HepG2 (cell line): ENCODE results near the gene ACP5. TPM values are rescaled to one million over a fixed set of nuclear protein-coding genes. Genes with fewer than 3 reads are reported as not detected.
A peak's percentile ranks its signal among the peaks of the same experiment; 100 is the strongest.

Source experiments
- ATAC-seq: fragments of 200-7000 bp; cut with Tn5 transposase; 3 replicates; pipeline ENCODE4 v1.9.1; 2020; ENCODE audit warnings: mild to moderate bottlenecking, moderate library complexity
- BruUV-seq: library from RNA; stranded (reverse); fragments of 400-500 nt; replicated peaks from 2 replicates; lab custom pipeline; 2021; lab: Mats Ljungman, UMichigan
- CTCF ChIA-PET: fragments of 300-600 bp; formaldehyde crosslinking; extraction: SDS; loops from one replicate; lab custom pipeline; 2021; ENCODE audit warnings: low total read pairs, inconsistent platforms, low intra/inter-chr PET ratio; lab: Yijun Ruan, JAX
- POLR2A ChIA-PET: fragments of 350-600 bp; sonication (Branson Sonifier 250); formaldehyde crosslinking; loops from one replicate; lab custom pipeline; 2020; ENCODE audit warnings: antibody characterized with exemption, inconsistent platforms; lab: Yijun Ruan, JAX
- DNase-seq: peaks from one replicate; pipeline ENCODE4 v3.0.0-alpha.2; 2015; ENCODE audit warnings: low spot score
- FAIRE-seq: peaks from 3 replicates; lab custom pipeline; 2011; peaks lifted over from hg19 to GRCh38; lab: Jason Lieb, UNC
- H2AFZ ChIP-seq: one replicate; pipeline ENCODE4 v1.6.1; 2011; ENCODE audit warnings: low read length, inconsistent platforms
- H3K27ac ChIP-seq: fragments of 300-600 bp; 3 replicates; pipeline ENCODE4 v1.8.0; 2011; ENCODE audit warnings: mixed run types, mild to moderate bottlenecking, mixed read lengths, low read length, inconsistent platforms; ENCODE audit not compliant: insufficient read depth; ENCODE audit errors: extremely low read length
- H3K27me3 ChIP-seq, 2 experiments: fragments of 200-600 bp in 1 of 2; 2 replicates in 1 of 2; 3 replicates in 1 of 2; pipeline versions ENCODE4 v1.6.0 to v1.8.0; 2011; ENCODE audit warnings: low read length in 2 of 2, mild to moderate bottlenecking in 2 of 2, moderate library complexity in 2 of 2, inconsistent platforms in 1 of 2; ENCODE audit not compliant: insufficient read depth in 2 of 2, control insufficient read depth in 1 of 2
- H3K36me3 ChIP-seq, 2 experiments: fragments of 200-600 bp in 1 of 2; replicated peaks in 1 of 2; 2 replicates in 1 of 2; 3 replicates in 1 of 2; pipeline versions ENCODE4 v1.5.1 to v1.8.0; 2011; ENCODE audit warnings: low read length in 2 of 2, inconsistent platforms in 1 of 2; ENCODE audit not compliant: insufficient read depth in 2 of 2, control insufficient read depth in 1 of 2
- H3K4me1 ChIP-seq: 2 replicates; pipeline ENCODE4 v1.5.1; 2012; ENCODE audit warnings: low read length, inconsistent platforms; ENCODE audit not compliant: insufficient read depth
- H3K4me2 ChIP-seq: 2 replicates; pipeline ENCODE4 v1.6.0; 2011; ENCODE audit warnings: low read depth, low read length, inconsistent platforms
- H3K4me3 ChIP-seq, 3 experiments: fragments of 200-600 bp in 1 of 3; sonication (generic), shearing (Covaris generic) in 1 of 3; replicated peaks in 1 of 3; 2 replicates each; pipeline ENCODE4 v1.5.1; 2011 to 2016; ENCODE audit warnings: low read length in 3 of 3, inconsistent platforms in 2 of 3, low read depth in 2 of 3, mild to moderate bottlenecking in 2 of 3, control low read depth in 1 of 3, mixed read lengths in 1 of 3; ENCODE audit not compliant: insufficient read depth in 1 of 3
- H3K79me2 ChIP-seq: one replicate; pipeline ENCODE4 v1.6.1; 2011; ENCODE audit warnings: low read length, inconsistent platforms; ENCODE audit not compliant: insufficient read depth
- H3K9ac ChIP-seq: 2 replicates; pipeline ENCODE4 v1.6.0; 2011; ENCODE audit warnings: mild to moderate bottlenecking, low read depth, low read length, inconsistent platforms; ENCODE audit not compliant: insufficient read depth
- H3K9me3 ChIP-seq: 2 replicates; pipeline ENCODE4 v1.5.1; 2012; ENCODE audit warnings: mild to moderate bottlenecking, low read length
- H4K20me1 ChIP-seq: 2 replicates; pipeline ENCODE4 v1.6.0; 2011; ENCODE audit warnings: inconsistent platforms, mild to moderate bottlenecking, low read length, moderate library complexity; ENCODE audit not compliant: insufficient read depth
- BRCA1 ChIP-seq: sonication (generic); formaldehyde crosslinking; IDR thresholded peaks from 2 replicates; pipeline ENCODE4 v1.4.0; 2020; ENCODE audit warnings: missing genetic modification reagents
- EZH2 ChIP-seq: conservative IDR thresholded peaks from 2 replicates; pipeline ENCODE4 v1.6.1; 2012; ENCODE audit warnings: mild to moderate bottlenecking, low read depth, low read length, moderate library complexity
- FOXA1 ChIP-seq, 2 experiments: fragments of 450-650 bp in 1 of 2; sonication (generic) in 1 of 2; formaldehyde crosslinking in 1 of 2; IDR thresholded peaks; 2 replicates each; pipeline versions ENCODE4 v1.4.0 to v1.6.1; 2016 to 2020; ENCODE audit warnings: missing genetic modification reagents in 1 of 2
- MED13 ChIP-seq: sonication (generic); formaldehyde crosslinking; IDR thresholded peaks from 2 replicates; pipeline ENCODE4 v1.5.0; 2020; ENCODE audit warnings: missing genetic modification reagents
- PHF20 ChIP-seq: sonication (generic); formaldehyde crosslinking; IDR thresholded peaks from 2 replicates; pipeline ENCODE4 v1.5.0; 2020; ENCODE audit warnings: mild to moderate bottlenecking, missing genetic modification reagents
- SAFB2 ChIP-seq: sonication (generic); formaldehyde crosslinking; IDR thresholded peaks from 2 replicates; pipeline ENCODE4 v1.5.1; 2020; ENCODE audit warnings: missing genetic modification reagents, low read depth, mild to moderate bottlenecking, borderline replicate concordance
- SALL1 ChIP-seq: sonication (generic); formaldehyde crosslinking; IDR thresholded peaks from 2 replicates; pipeline ENCODE4 v1.8.0; 2022; ENCODE audit warnings: mild to moderate bottlenecking, missing genetic modification reagents
- SMARCC2 ChIP-seq: fragments of 450-650 bp; IDR thresholded peaks from 2 replicates; pipeline ENCODE4 v1.6.1; 2017; ENCODE audit warnings: antibody characterized with exemption, mild to moderate bottlenecking
- SNAI1 ChIP-seq: sonication (generic); formaldehyde crosslinking; IDR thresholded peaks from 2 replicates; pipeline ENCODE4 v1.5.0; 2020; ENCODE audit warnings: mild to moderate bottlenecking, missing genetic modification reagents, borderline replicate concordance
- SRSF9 ChIP-seq: fragments of 200-400 bp; formaldehyde crosslinking; IDR thresholded peaks from 2 replicates; pipeline ENCODE4 v1.6.1; 2018; ENCODE audit warnings: borderline replicate concordance, mild to moderate bottlenecking, low read depth, low read length; ENCODE audit not compliant: insufficient read depth, poor library complexity, severe bottlenecking
- TP53 ChIP-seq: sonication (generic); formaldehyde crosslinking; conservative IDR thresholded peaks from 2 replicates; pipeline ENCODE4 v1.4.0; 2020; ENCODE audit warnings: missing genetic modification reagents
- TRIM24 ChIP-seq: sonication (generic); formaldehyde crosslinking; IDR thresholded peaks from 2 replicates; pipeline ENCODE4 v1.8.0; 2022; ENCODE audit warnings: mild to moderate bottlenecking, missing genetic modification reagents
- ZEB1 ChIP-seq: IDR thresholded peaks from 2 replicates; pipeline ENCODE4 v1.6.1; 2012; ENCODE audit warnings: mild to moderate bottlenecking, low read depth, inconsistent platforms; ENCODE audit not compliant: insufficient replicate concordance
- ZKSCAN1 ChIP-seq: fragments of 150-350 bp; IDR thresholded peaks from 2 replicates; pipeline ENCODE4 v1.6.1; 2014; ENCODE audit warnings: low read length
- ZNF720 ChIP-seq: sonication (generic); formaldehyde crosslinking; IDR thresholded peaks from 2 replicates; pipeline ENCODE4 v1.4.0; 2020; ENCODE audit warnings: missing genetic modification reagents
- ZNF761 ChIP-seq: sonication (generic); formaldehyde crosslinking; conservative IDR thresholded peaks from 2 replicates; pipeline ENCODE4 v1.4.0; 2020; ENCODE audit warnings: mild to moderate bottlenecking, missing genetic modification reagents
- WGBS: methylation state at CpG from one replicate; pipeline ENCODE4 v1.1.6; 2017; ENCODE audit warnings: low lambda C conversion rate; 5-methylcytosine and 5-hydroxymethylcytosine counted together
- in situ Hi-C: cut with HindIII; loops from 2 replicates; pipeline ENCODE4 v1.10.0; 2017; ENCODE audit warnings: low pct_unique_long_range_greater_than_20kb; ENCODE audit not compliant: extremely low pct_ligation_motif_present
- intact Hi-C: fragments of 100-400 bp; cut with micrococcal nuclease; formaldehyde crosslinking; loops from one replicate; pipeline ENCODE4 v1.10.0; 2022; ENCODE audit not compliant: unreplicated experiment
- polyA plus RNA-seq, 8 experiments: library from polyadenylated mRNA; depleted of rRNA in 3 of 8; stranded (reverse) in 7 of 8; unstranded in 1 of 8; fragments of >200 nt; fragmentation: Illumina TruSeq in 4 of 8; extraction: Trizol in 4 of 8; gene quantifications; 2 replicates each; pipeline versions ENCODE4 v1.2.1 to v1.2.3, GENCODE V29; 2011 to 2016; ENCODE audit warnings: low read depth in 4 of 8, missing spikeins in 1 of 8, mixed read lengths in 1 of 8; ENCODE audit not compliant: insufficient read depth in 1 of 8
- total RNA-seq, 5 experiments: library from RNA; depleted of rRNA; stranded (reverse); fragments of >200 nt; fragmentation: Illumina TruSeq; extraction: Trizol; gene quantifications; 2 replicates each; pipeline ENCODE4 v1.2.3, GENCODE V29; 2016; ENCODE audit warnings: low read depth in 1 of 5
- TF ChIP-seq, protein P1 (sequence below): sonication (generic); formaldehyde crosslinking; conservative IDR thresholded peaks from 2 replicates; pipeline ENCODE4 v1.8.0; 2022; ENCODE audit warnings: low read depth, missing genetic modification reagents
- TF ChIP-seq, protein P2 (sequence below): sonication (generic); formaldehyde crosslinking; IDR thresholded peaks from 2 replicates; pipeline ENCODE4 v1.4.0; 2020; ENCODE audit warnings: low read depth, missing genetic modification reagents

The ACP5 gene
- total and polyA plus RNA-seq, 2 of the 13 experiments (the other 11 are each of a cell fraction or from before 2014, with no cell fraction given) = 1.3 to 6.7 TPM

DNA sequence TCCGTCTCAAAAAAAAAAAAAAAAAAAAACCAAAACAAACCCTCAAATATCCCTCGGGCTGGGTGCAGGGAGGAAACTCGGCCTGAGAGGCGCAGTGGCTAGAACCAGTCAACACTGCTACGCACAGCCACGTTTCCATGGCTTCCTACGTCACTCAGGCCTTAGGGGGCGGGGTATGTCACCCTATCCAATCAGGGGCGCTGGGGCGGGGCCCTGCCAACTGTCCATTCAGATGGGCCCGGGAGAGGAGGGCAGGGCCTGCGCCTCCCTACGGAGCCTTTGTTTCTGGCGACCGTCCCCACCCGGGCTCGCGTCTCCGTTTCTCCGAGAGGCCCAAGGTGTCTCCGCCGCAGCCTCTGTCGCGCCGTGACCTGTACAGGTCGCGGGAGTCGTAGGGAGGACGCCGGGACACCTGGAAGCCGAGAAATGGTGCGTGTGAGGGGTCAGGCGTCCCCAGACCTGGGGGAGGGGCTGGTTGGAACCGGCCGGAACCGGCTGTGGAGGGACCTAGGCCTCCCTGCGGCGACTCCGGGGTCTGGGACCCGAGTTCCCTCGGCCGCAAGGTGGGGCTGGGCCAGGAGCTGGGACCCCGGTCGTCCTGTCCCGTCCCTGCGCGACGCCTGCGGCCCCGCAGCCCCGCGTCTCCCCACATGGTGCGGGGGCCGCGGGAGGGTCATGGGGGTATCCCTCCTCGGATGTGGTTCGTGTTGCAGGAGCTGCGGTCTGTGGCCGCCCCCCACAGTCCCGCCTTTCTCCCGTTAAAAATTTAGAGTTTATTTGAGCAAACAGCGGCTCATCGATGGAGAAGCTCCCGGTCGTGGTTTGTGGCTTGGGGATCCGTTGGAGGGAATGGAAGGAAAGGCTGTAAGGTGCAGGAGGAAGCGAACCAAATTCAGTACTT lies 20.0 kb upstream of the ACP5 start, which contains the start of gene ZNF627:
Gene ZNF627, plus strand, starts transcription at position 282 of the 901 bp plus-strand sequence. Its CDS starts 145 bp downstream, at position 427.
- 1% methylated on average over 18 of the region's 67 CpGs for WGBS
- peaks cover 50% of the 10 kb centered on the region for H3K4me1 ChIP-seq
- peak within 1 kb of the TSS; percentile 85 for H3K27ac ChIP-seq
- no peaks in the 10 kb centered on the region for H3K9me3 ChIP-seq
- ATAC-seq (peak; percentile 99), FAIRE-seq (peak; percentile 94), DNase-seq (peak; percentile 96)
- no peaks in the 10 kb centered on the region for H3K27me3 ChIP-seq
- no peak within 1 kb of the TSS for H2AFZ ChIP-seq
- ChIA-PET CTCF (no interaction called here), POLR2A (interaction anchor here (0.7 to 1.2 kb wide), 12 partner anchors 10 to 223 kb away, joined by 3 to 9 read pairs (median 3); partner anchors contain the start of genes ELOF1, EPOR and SWSAP1)
- peak within 1 kb of the TSS; percentile 86 to 89 (median 86) for H3K4me3 ChIP-seq
- no peaks in the 10 kb centered on the region for H4K20me1 ChIP-seq
- H3K9ac ChIP-seq = peak within 1 kb of the TSS; percentile 92
- H3K79me2 ChIP-seq = peaks cover 33% of the 10 kb centered on the region
- peak within 1 kb of the TSS; percentile 74 for H3K4me2 ChIP-seq
- no TSS peak for BruUV-seq
- H3K36me3 ChIP-seq = no peaks in the 10 kb centered on the region
- intact Hi-C loops = no loop called here
- in situ Hi-C loops = no loop called here
- TF ChIP-seq TP53 (CRISPR knock-in tag) (no peak), FOXA1 (IDR thresholded peaks at IDR 0.05) (no peak), FOXA1 (CRISPR knock-in tag; IDR thresholded peaks at IDR 0.05) (peak; percentile 47), SAFB2 (CRISPR knock-in tag) (peak; percentile 93), TRIM24 (CRISPR knock-in tag) (no peak), SRSF9 (no peak), PHF20 (CRISPR knock-in tag) (peak; percentile 67), EZH2 (no peak), ZNF720 (no peak), SMARCC2 (no peak), ZEB1 (no peak), ZNF761 (CRISPR knock-in tag) (no peak; the same call in 1 of the 2 replicates), SALL1 (peak; percentile 90), ZKSCAN1 (no peak), MED13 (no peak), SNAI1 (peak; percentile 90; the same call in 1 of the 2 replicates), BRCA1 (CRISPR knock-in tag) (0 out of 2 replicates have a peak, but pooled peaks have one; percentile 22)
- TF ChIP-seq, protein P1, sequence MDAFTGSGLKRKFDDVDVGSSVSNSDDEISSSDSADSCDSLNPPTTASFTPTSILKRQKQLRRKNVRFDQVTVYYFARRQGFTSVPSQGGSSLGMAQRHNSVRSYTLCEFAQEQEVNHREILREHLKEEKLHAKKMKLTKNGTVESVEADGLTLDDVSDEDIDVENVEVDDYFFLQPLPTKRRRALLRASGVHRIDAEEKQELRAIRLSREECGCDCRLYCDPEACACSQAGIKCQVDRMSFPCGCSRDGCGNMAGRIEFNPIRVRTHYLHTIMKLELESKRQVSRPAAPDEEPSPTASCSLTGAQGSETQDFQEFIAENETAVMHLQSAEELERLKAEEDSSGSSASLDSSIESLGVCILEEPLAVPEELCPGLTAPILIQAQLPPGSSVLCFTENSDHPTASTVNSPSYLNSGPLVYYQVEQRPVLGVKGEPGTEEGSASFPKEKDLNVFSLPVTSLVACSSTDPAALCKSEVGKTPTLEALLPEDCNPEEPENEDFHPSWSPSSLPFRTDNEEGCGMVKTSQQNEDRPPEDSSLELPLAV (CRISPR knock-in tag) = no peak
- TF ChIP-seq, protein P2, sequence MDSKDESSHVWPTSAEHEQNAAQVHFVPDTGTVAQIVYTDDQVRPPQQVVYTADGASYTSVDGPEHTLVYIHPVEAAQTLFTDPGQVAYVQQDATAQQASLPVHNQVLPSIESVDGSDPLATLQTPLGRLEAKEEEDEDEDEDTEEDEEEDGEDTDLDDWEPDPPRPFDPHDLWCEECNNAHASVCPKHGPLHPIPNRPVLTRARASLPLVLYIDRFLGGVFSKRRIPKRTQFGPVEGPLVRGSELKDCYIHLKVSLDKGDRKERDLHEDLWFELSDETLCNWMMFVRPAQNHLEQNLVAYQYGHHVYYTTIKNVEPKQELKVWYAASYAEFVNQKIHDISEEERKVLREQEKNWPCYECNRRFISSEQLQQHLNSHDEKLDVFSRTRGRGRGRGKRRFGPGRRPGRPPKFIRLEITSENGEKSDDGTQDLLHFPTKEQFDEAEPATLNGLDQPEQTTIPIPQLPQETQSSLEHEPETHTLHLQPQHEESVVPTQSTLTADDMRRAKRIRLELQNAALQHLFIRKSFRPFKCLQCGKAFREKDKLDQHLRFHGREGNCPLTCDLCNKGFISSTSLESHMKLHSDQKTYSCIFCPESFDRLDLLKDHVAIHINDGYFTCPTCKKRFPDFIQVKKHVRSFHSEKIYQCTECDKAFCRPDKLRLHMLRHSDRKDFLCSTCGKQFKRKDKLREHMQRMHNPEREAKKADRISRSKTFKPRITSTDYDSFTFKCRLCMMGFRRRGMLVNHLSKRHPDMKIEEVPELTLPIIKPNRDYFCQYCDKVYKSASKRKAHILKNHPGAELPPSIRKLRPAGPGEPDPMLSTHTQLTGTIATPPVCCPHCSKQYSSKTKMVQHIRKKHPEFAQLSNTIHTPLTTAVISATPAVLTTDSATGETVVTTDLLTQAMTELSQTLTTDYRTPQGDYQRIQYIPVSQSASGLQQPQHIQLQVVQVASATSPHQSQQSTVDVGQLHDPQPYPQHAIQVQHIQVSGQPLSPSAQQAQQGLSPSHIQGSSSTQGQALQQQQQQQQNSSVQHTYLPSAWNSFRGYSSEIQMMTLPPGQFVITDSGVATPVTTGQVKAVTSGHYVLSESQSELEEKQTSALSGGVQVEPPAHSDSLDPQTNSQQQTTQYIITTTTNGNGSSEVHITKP (CRISPR knock-in tag) = 0 out of 2 replicates have a peak, but pooled peaks have one; percentile 26
